SK-N-SH treated with all-trans-retinoic acid at 6 μM for 48 hours (cell line): ENCODE measurements around the gene ATXN10.

ENCODE experiments used
- ATAC-seq: fragments of 200-7000 bp; cut with Tn5 transposase; 3 replicates; pipeline ENCODE4 v1.9.1; 2020; ENCODE audit warnings: mild to moderate bottlenecking, moderate library complexity
- ARNTL ChIP-seq: fragments of 450-650 bp; formaldehyde crosslinking; IDR thresholded peaks from 2 replicates; pipeline ENCODE4 v1.5.0; 2020; ENCODE audit warnings: low read depth, mild to moderate bottlenecking, moderate library complexity, borderline replicate concordance
- BACH2 ChIP-seq: fragments of 250-450 bp; sonication (Bioruptor Pico); IDR thresholded peaks from 2 replicates; pipeline ENCODE4 v1.9.0; 2021; ENCODE audit warnings: mild to moderate bottlenecking, borderline replicate concordance
- CSDC2 ChIP-seq: fragments of 250-450 bp; sonication (Bioruptor Pico); IDR thresholded peaks from 2 replicates; pipeline ENCODE4 v1.5.0; 2020; ENCODE audit warnings: mild to moderate bottlenecking, moderate library complexity
- ESRRG ChIP-seq: fragments of 250-450 bp; sonication (Bioruptor Pico); IDR thresholded peaks from 2 replicates; pipeline ENCODE4 v1.6.1; 2021; ENCODE audit warnings: mild to moderate bottlenecking
- GLIS3 ChIP-seq: fragments of 250-450 bp; sonication (Bioruptor Pico); IDR thresholded peaks from 2 replicates; pipeline ENCODE4 v1.5.0; 2020; ENCODE audit warnings: mild to moderate bottlenecking, moderate library complexity
- ISL1 ChIP-seq: fragments of 250-450 bp; sonication (Bioruptor Pico); IDR thresholded peaks from 2 replicates; pipeline ENCODE4 v2.1.2; 2022; ENCODE audit warnings: mild to moderate bottlenecking, moderate library complexity
- OSR1 ChIP-seq: fragments of 250-450 bp; sonication (Bioruptor Pico); IDR thresholded peaks from 2 replicates; pipeline ENCODE4 v1.8.0; 2022; ENCODE audit warnings: moderate library complexity, mild to moderate bottlenecking, inconsistent platforms
- PPARA ChIP-seq: fragments of 250-450 bp; sonication (Bioruptor Pico); IDR thresholded peaks from 2 replicates; pipeline ENCODE4 v1.5.0; 2020; ENCODE audit warnings: mild to moderate bottlenecking, borderline replicate concordance
- RARB ChIP-seq: fragments of 250-450 bp; sonication (Bioruptor Pico); IDR thresholded peaks from 2 replicates; pipeline ENCODE4 v1.8.0; 2021; ENCODE audit warnings: mild to moderate bottlenecking, moderate library complexity
- SNAI2 ChIP-seq: fragments of 250-450 bp; sonication (Bioruptor Pico); IDR thresholded peaks from 2 replicates; pipeline ENCODE4 v1.5.0; 2020; ENCODE audit warnings: mild to moderate bottlenecking, moderate library complexity
- TCF4 ChIP-seq: fragments of 250-450 bp; sonication (Bioruptor Pico); IDR thresholded peaks from 2 replicates; pipeline ENCODE4 v1.8.0; 2021; ENCODE audit warnings: mild to moderate bottlenecking, moderate library complexity, borderline replicate concordance
- TOX ChIP-seq: fragments of 250-450 bp; sonication (Bioruptor Pico); IDR thresholded peaks from 2 replicates; pipeline ENCODE4 v1.8.0; 2021; ENCODE audit warnings: mild to moderate bottlenecking, moderate library complexity, borderline replicate concordance
- ZC3H10 ChIP-seq: fragments of 250-450 bp; sonication (Bioruptor Pico); IDR thresholded peaks from 2 replicates; pipeline ENCODE4 v1.5.1; 2021; ENCODE audit warnings: mild to moderate bottlenecking, moderate library complexity
- ZNF70 ChIP-seq: fragments of 450-650 bp; formaldehyde crosslinking; IDR thresholded peaks from 2 replicates; pipeline ENCODE4 v1.5.0; 2020; ENCODE audit warnings: mild to moderate bottlenecking, moderate library complexity
- ZNF8 ChIP-seq: fragments of 450-650 bp; formaldehyde crosslinking; IDR thresholded peaks from 2 replicates; pipeline ENCODE4 v1.5.0; 2020; ENCODE audit warnings: mild to moderate bottlenecking, moderate library complexity
- TF ChIP-seq, protein P1 (sequence below): fragments of 250-450 bp; sonication (Bioruptor Pico); IDR thresholded peaks from 2 replicates; pipeline ENCODE4 v1.5.0; 2020; ENCODE audit warnings: mild to moderate bottlenecking, moderate library complexity
- TF ChIP-seq, protein P2 (sequence below): fragments of 250-450 bp; sonication (Bioruptor Pico); IDR thresholded peaks from 2 replicates; pipeline ENCODE4 v1.5.1; 2020; ENCODE audit warnings: low read depth, mild to moderate bottlenecking, moderate library complexity
- TF ChIP-seq, protein P3 (sequence below): fragments of 250-450 bp; sonication (Bioruptor Pico); IDR thresholded peaks from 2 replicates; pipeline ENCODE4 v1.5.1; 2021; ENCODE audit warnings: mild to moderate bottlenecking, moderate library complexity
- TF ChIP-seq, protein P4 (sequence below): fragments of 250-450 bp; sonication (Bioruptor Pico); IDR thresholded peaks from 2 replicates; pipeline ENCODE4 v1.8.0; 2020; ENCODE audit warnings: mild to moderate bottlenecking, moderate library complexity, borderline replicate concordance

The ATXN10 gene

DNA sequence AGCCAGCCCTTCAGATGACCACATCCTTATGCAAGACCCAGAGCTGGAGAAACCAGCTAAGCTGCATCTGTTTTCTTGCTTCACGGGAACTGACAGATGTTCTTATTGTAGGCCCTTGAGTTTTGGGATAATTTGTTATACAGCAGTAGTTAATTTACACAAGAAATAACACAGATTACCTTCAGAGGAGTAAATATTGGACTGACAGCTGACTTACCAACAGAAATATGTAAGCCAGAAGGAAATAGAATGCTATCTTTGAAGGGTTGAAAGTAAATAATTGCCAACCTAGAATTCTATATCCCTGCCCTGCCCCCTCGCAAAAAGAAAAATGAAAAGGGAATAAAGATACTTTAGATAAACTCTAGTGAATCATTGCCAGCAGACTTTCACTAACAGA lies 181.2 kb downstream of the ATXN10 start:
- no peak for TF ChIP-seq ISL1 (CRISPR knock-in tag)
- no peak for ATAC-seq

DNA sequence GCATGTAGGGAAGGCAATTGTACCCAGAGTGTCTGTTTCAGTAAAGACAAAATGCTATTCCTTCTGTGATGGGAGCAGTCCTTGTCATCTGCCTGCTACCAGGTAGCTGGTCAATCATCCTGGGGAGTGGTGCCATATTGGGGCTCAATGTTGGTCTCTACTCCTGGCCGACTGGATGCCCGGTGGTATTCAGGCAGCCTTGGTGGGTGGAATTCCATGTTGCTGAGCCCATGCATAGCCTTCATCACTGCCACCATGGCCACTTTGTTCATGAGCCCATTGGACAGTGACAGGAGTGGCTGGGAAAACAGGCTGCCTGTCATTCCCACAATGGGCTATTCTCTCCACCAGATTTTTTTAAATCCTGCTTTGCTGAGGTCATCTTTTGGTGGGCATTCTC lies 184.3 kb downstream of the ATXN10 start:
- no peak for ATAC-seq
- TF ChIP-seq, protein P1, sequence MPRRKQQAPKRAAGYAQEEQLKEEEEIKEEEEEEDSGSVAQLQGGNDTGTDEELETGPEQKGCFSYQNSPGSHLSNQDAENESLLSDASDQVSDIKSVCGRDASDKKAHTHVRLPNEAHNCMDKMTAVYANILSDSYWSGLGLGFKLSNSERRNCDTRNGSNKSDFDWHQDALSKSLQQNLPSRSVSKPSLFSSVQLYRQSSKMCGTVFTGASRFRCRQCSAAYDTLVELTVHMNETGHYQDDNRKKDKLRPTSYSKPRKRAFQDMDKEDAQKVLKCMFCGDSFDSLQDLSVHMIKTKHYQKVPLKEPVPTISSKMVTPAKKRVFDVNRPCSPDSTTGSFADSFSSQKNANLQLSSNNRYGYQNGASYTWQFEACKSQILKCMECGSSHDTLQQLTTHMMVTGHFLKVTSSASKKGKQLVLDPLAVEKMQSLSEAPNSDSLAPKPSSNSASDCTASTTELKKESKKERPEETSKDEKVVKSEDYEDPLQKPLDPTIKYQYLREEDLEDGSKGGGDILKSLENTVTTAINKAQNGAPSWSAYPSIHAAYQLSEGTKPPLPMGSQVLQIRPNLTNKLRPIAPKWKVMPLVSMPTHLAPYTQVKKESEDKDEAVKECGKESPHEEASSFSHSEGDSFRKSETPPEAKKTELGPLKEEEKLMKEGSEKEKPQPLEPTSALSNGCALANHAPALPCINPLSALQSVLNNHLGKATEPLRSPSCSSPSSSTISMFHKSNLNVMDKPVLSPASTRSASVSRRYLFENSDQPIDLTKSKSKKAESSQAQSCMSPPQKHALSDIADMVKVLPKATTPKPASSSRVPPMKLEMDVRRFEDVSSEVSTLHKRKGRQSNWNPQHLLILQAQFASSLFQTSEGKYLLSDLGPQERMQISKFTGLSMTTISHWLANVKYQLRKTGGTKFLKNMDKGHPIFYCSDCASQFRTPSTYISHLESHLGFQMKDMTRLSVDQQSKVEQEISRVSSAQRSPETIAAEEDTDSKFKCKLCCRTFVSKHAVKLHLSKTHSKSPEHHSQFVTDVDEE (CRISPR knock-in tag), result no peak
- TF ChIP-seq ARNTL (no peak), GLIS3 (CRISPR knock-in tag) (no peak), OSR1 (CRISPR knock-in tag) (no peak), TCF4 (CRISPR knock-in tag) (no peak), ESRRG (CRISPR knock-in tag) (no peak), SNAI2 (CRISPR knock-in tag) (no peak), ZC3H10 (CRISPR knock-in tag) (no peak), ISL1 (CRISPR knock-in tag) (no peak), RARB (CRISPR knock-in tag) (no peak), ZNF8 (CRISPR knock-in tag) (no peak), CSDC2 (CRISPR knock-in tag) (no peak), BACH2 (CRISPR knock-in tag) (no peak)
- TF ChIP-seq, protein P2, sequence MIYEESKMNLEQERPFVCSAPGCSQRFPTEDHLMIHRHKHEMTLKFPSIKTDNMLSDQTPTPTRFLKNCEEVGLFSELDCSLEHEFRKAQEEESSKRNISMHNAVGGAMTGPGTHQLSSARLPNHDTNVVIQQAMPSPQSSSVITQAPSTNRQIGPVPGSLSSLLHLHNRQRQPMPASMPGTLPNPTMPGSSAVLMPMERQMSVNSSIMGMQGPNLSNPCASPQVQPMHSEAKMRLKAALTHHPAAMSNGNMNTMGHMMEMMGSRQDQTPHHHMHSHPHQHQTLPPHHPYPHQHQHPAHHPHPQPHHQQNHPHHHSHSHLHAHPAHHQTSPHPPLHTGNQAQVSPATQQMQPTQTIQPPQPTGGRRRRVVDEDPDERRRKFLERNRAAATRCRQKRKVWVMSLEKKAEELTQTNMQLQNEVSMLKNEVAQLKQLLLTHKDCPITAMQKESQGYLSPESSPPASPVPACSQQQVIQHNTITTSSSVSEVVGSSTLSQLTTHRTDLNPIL (CRISPR knock-in tag), result no peak
- TF ChIP-seq, protein P3, sequence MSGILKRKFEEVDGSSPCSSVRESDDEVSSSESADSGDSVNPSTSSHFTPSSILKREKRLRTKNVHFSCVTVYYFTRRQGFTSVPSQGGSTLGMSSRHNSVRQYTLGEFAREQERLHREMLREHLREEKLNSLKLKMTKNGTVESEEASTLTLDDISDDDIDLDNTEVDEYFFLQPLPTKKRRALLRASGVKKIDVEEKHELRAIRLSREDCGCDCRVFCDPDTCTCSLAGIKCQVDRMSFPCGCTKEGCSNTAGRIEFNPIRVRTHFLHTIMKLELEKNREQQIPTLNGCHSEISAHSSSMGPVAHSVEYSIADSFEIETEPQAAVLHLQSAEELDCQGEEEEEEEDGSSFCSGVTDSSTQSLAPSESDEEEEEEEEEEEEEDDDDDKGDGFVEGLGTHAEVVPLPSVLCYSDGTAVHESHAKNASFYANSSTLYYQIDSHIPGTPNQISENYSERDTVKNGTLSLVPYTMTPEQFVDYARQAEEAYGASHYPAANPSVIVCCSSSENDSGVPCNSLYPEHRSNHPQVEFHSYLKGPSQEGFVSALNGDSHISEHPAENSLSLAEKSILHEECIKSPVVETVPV, result no peak

DNA sequence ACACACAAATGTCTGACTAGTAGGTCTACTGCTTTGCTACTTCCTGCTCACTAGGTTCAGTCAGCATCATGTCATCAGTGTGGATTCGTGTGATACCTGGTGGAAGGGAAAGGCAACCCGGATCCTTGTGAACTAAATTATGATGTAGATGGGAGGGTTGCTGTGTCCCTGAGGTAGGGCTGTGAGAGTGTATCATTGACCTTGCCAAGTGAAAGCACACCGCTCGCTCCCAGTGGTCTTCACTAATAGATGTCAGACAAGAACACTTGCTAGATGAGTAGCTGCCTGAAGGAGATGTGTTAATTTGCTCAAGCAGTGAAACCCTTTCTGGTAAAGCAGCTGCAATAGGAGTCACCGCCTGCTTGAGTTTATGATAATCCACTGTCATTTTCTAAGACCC lies 185.9 kb downstream of the ATXN10 start:
- TF ChIP-seq, protein P1 (CRISPR knock-in tag), result no peak
- no peak for TF ChIP-seq TOX (CRISPR knock-in tag)
- no peak for TF ChIP-seq ZC3H10 (CRISPR knock-in tag)
- TF ChIP-seq OSR1 (CRISPR knock-in tag), result no peak
- no peak for TF ChIP-seq ZNF70 (CRISPR knock-in tag)
- no peak for TF ChIP-seq PPARA (CRISPR knock-in tag)
- no peak for TF ChIP-seq ARNTL
- TF ChIP-seq, protein P4, sequence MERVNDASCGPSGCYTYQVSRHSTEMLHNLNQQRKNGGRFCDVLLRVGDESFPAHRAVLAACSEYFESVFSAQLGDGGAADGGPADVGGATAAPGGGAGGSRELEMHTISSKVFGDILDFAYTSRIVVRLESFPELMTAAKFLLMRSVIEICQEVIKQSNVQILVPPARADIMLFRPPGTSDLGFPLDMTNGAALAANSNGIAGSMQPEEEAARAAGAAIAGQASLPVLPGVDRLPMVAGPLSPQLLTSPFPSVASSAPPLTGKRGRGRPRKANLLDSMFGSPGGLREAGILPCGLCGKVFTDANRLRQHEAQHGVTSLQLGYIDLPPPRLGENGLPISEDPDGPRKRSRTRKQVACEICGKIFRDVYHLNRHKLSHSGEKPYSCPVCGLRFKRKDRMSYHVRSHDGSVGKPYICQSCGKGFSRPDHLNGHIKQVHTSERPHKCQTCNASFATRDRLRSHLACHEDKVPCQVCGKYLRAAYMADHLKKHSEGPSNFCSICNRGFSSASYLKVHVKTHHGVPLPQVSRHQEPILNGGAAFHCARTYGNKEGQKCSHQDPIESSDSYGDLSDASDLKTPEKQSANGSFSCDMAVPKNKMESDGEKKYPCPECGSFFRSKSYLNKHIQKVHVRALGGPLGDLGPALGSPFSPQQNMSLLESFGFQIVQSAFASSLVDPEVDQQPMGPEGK (CRISPR knock-in tag), result no peak
- TF ChIP-seq ESRRG (CRISPR knock-in tag), result no peak
- TF ChIP-seq, all 23 proteins: peak for 0
- ATAC-seq, result no peak
